NAMALWA (cell line): Measurements from ENCODE around the gene AKAP13.
A peak's percentile ranks its signal among the peaks of the same experiment; 100 is the strongest.

ENCODE experiments used
- DNase-seq: peaks from one replicate; pipeline ENCODE4 v3.0.0-alpha.2; 2015; ENCODE audit warnings: low spot score

The AKAP13 gene

DNA sequence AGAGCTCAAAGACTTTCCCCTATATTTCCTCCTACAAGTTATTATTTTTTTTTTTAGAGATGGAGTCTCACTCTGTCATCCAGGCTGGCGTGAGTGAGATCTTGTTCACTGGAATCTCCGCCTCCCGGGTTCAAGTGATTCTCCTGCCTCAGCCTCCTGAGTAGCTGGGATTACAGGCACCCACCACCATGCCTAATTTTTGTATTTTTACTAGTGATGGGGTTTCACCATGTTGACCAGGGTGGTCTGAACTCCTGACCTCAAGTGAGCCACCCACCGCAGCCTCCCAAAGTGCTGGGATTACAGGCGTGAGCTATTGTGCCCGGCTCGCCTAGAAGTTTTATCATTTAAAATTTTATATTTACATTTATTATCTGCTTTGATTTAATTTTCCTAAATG, 5.9 kb downstream of the AKAP13 start:
- DNase-seq: no peak

DNA sequence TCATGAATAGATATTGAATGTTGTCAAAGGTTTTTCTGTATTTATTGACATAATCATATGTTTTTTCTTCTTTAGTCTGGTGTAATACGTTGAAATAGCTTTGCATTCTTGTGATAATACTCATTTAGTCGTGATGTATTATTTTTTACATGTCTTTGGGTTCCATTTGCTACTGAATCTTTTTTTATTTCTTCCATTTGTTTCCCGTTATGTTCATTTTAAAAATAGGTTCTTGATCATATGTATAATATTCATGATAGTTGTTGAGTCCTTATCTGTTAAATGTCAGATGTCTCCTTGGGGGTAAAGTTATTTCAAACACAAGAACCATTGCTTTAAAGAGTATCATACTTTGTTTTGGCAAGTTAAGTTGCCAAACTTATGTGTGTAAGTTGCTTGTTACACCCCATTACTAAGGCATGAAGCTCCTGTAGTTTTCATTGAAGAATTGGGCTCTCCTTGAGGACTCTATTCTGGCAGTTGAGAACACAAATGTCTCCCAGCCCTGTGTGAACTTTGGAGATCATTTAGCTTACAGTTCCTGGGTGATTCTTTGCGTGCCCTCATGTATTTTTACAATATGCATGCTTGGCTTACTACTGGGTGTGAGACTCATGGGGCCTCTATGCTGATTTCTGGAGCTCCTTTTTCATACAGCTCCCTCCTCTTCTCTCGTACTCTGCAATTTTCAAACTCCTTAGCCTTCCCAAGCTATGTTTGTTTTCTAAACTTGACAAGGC, 8.3 kb downstream of the AKAP13 start:
- peak; percentile 36 for DNase-seq

DNA sequence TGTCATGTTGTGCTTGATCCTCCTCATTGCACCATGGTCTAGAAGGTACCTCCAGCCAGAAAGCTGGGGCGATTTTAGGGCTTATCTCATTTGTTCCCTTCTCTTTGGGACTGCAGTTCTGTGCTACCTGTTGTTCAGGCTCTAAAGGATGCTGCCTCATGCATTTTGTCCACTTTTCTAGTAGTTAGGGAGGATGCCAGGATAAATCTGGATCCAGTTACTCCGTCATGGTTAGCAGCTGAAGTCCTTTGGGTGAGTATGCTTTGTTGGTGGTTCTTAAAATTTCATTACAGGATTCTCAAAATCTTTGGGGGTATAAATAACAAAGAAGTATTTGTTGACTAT, 8.9 kb downstream of the AKAP13 start:
- DNase-seq: no peak

DNA sequence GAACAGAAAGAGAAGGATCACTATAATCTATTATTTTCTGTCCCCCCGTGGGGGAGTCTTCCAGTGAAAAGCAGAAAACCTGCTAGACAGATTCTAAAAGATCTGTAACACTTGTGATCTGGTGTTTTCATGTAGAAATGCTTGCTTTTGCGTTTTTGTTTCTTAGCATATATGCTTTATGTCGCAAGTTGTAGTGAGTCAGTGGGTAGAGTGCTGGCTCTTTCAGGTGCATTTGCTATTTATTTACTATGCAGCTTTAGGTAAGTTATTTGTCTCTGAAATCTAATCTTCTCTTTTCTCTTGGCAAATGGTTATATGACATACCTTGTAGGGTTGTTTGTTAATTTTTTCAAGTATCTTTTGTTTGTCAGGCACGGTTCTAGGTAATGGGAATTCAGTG, 9.4 kb downstream of the AKAP13 start:
- no peak for DNase-seq

DNA sequence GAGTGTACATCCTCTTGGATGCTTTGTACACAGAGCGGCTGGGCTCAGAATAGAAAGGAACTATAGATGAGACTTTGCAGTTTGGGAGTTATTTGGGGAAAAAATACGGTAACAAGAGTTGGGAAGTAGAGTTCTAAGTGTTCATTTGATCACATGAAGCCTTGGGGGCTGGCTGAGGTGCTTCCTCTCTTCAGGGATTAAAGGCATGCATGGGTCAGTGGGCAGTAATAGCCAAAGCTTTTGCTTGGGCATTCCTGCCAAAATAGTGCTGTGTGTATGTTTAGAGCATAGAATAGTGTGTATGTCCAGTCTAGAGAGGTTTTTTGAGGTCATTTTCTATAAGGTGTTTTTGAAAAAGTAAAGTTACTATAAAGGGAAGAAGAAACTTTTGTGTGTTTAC, 12.8 kb downstream of the AKAP13 start:
- DNase-seq: no peak

DNA sequence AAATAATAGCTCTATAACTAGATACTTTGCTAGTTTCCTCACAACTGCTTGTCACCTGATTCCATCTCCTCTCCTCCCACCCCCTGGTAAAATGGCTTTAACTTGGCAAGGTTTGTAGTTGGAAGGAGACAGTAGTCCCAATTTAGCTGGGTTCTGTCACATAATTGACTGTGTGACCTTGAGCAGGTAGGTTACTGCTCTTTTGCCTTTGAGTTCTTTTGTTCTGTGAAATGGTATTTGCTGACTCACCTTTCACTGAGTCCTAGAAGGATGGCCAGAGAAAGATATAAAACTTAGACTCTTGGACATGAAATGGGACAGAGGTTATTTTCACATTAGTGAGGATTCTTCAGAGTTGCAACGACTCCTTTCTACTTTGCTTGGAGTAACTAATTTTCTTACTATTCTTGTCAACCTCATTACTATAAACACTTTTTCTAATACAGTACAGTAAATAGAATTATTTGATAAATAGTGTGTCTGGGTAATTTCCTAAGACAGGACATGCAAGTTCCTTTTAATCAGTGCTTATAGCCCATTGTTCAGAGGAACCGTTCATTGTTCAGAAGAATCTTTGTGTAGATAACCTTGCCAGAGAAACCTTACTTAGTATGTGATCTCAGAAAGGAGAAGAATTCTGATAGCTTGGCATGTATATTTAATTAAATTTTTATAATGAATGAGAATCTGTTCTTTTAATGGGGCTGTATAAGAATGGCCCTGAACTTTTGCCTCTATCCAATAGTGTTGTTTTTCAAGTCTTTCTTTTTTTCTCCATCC, 14.3 kb downstream of the AKAP13 start:
- DNase-seq: no peak

DNA sequence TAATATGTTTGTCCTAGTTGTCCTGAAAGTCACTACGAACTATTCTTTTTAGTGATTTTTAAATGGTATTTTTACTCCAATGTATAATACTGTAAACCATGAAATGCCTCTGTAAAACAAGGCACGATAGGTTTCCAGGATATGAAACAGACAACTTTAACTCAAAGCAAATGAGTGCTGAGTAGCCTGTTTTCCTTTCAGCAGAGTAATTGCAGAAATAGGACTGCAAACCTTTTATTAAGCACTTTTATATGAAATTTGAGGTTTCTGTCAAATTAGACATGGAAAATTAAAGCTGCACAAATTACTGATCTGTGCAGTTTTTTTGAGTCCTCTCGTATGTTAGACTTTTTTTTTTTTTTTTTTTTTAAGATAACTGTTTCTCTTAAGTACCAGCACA, 16.2 kb downstream of the AKAP13 start:
- DNase-seq: no peak

DNA sequence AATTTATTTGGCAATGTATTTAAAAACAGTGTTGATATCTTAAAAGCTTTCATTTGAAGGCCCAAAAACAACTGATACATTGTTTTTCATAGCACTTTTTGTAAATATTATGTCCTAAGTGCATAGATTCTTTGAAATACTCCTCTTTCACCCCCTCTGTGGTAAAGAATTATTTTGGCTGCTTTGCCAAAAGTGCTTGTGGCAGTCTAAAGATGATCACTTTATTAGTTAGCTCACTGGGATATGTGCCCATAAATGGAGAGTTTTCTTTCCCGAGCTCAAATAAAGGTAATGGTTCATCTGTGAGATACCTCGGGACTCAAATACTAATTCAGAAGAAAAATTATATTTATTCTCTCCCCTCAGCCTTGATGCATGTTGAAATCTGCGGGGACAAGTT, 16.7 kb downstream of the AKAP13 start:
- no peak for DNase-seq

DNA sequence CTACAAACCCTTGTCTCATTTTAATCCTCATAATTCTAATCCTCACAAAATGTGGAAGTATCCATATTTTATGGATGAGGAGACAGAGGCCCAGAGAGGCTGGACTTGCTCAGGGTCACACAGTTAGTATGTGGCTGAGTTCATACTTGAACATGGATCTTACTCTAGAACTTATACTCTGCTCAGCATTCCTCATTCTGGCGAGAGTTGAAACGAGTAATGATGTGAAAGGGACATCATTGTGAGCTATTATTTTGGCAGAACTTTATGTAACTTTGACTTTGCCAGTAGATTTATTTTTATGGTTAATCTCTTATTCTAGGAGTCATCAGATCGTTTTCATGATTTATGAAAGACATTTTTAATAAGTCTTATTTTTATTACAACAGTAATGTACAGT, 17.5 kb downstream of the AKAP13 start:
- no peak for DNase-seq

DNA sequence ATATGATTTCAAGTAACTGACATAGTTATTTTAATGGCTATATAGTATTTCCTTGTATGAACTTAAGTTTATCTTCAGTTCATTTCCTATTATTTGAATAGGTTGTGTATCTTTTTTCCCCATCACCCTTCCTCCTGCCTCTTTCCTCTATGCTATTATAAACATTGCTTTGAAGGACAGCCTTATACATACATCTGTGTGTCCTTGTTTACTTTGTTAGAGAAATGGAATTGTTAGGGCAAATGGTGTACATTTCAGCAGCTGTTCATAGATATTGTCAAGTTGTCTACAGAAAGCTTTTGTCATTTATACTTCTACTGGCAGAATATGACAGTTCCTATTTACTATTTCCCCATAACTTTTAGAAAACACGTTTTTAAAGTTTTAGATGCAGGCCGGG, 18.4 kb downstream of the AKAP13 start:
- no peak for DNase-seq

DNA sequence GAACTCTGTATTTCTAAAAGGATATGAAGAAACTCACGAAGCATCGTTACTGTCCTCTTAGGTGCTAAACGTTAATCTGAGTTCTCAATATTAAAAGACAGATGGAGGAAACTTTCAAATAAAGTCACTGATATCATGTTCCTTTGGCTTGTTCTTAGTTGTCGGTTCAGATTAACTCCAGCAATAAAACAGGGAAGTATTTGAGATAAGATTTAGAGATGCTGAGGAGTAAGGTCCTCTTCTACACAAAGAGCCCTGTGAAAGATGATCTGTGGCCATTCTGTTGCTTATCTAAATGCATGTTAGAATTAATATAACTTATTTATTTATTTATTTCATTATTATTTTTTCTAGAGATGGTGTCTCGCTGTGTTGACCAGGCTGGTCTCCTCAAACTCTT, 19.2 kb downstream of the AKAP13 start:
- DNase-seq: no peak

DNA sequence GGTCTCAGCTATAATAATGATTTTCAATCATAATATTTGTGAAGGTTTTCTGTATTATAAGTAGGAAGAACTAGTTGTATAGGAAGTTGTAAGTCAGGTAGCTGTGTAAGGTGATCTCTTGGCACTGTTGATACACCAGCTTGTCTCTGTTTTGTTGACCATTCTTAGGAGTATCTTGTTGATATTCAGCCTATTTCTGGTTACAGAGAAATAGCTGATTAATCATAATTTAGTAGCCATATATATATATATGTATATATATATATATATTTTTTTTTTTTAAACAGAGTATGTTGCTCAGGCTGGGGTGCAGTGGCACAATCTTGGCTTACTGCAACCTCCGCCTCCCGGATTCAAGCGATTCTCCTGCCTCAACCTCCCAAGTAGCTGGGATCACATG, 20.2 kb downstream of the AKAP13 start:
- no peak for DNase-seq

DNA sequence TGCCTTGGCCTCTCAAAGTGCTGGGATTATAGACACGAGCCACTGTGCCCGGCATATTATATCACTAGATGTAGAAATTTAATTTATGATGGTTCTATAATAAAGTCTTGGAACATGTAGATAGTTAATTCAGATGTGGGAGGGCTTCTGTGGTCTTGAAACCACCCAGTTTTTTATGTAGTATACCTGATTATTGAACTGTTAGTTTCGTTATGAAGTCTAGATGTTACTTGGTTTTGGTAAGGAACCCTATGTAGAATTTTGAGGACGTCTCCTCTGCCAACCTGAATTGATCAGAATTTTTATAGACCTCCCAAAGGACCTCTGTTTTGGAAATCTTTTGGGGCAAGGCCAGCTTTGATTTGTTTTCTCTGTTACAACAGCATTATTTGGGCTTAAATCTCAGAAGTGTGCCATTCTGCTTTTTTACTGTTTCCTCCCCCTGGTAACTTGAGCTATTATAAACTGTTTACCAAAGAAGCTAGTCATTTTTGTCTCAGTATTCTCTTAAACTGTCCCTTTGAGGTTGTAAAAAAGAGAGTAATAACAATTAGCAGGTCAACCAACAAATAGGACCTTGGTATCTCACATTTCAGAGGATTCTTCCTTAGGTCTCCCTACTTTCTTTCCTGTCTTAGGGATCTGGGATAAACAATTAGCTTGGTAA, 20.8 kb downstream of the AKAP13 start:
- DNase-seq: peak; percentile 43

DNA sequence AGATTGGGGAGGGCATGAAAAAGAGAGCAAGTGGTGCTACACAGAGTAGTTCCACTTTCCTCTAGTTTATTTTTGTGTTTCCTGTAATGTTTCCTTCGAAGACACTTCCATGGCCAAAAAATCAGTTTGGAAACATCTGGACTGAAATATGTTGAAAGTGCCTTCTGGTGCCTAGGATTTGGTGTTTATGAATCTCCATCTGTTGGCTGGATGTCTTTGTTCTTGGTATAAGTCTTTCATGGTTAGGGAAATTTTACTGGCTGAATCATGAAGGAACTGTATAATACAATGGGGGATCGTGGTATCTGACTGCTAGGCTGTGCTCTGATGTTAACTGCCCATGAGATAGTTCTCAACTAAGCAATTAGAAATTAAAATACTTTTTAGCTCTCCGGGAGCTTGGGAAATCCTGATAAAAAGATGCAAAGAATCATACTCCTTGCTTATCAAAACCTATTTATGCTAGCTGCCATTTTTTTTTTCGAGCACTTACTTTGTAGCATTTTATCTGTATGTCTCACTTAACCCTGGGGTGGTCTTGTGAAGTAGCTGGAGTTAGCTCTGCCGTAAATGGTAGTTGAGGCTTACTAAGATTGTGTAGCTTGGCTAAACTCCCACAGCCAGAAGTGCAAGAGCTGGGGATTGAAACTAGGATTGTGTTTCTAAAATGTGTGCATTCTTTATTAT, 21.9 kb downstream of the AKAP13 start:
- DNase-seq: peak; percentile 40

DNA sequence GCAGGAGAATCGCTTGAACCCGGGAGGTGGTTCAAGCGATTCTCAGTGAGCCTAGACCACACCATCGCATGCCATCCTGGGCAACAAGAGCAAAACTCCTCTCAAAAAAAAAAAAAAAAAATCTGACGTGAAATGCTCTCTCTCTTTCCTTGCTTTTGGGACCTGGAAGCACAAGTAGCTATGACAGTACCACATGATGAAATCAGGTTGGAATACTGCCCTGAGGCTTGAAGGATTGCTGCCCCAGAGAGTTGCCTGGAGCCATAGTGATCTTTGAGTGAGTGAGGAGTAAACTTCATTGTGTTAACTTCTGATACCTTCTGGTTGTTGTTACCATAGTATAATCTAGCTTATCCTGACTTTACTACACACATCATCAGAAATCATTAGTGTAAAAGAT, 23.3 kb downstream of the AKAP13 start:
- no peak for DNase-seq

DNA sequence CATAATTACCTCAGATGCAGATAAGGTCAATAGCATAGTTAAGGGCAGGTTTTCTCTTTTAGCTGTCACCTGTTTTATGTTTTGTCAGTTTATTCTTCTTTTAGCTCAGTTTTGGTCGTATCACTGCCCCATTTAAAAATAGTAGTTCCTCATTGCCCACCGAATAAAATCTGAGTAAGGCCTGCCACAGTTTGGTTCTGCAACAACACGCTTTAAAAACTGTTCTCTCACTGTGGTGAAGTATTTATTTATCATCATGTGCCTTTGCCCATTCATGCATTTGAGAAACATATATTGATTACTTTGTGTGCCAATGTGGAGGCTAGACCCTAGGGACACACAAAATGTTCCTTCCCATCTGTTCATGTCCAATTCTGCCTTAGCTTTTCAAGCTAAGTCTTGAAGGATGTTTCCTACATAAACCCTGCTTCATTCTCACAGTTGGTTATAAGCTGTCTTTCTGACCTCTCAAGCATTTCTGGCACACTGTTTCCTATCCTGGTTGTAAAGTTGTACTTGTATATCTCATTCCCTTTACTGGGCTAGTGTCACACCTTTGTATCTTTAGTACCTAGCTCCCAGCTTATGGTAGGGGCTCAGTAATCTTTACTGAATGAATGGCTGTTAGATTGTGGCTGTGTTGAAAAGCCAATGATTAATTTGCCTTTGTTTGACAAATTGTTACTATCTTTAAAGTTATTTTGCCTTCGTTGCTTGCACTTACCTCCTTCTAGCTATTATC, 23.9 kb downstream of the AKAP13 start:
- DNase-seq: peak; percentile 87

DNA sequence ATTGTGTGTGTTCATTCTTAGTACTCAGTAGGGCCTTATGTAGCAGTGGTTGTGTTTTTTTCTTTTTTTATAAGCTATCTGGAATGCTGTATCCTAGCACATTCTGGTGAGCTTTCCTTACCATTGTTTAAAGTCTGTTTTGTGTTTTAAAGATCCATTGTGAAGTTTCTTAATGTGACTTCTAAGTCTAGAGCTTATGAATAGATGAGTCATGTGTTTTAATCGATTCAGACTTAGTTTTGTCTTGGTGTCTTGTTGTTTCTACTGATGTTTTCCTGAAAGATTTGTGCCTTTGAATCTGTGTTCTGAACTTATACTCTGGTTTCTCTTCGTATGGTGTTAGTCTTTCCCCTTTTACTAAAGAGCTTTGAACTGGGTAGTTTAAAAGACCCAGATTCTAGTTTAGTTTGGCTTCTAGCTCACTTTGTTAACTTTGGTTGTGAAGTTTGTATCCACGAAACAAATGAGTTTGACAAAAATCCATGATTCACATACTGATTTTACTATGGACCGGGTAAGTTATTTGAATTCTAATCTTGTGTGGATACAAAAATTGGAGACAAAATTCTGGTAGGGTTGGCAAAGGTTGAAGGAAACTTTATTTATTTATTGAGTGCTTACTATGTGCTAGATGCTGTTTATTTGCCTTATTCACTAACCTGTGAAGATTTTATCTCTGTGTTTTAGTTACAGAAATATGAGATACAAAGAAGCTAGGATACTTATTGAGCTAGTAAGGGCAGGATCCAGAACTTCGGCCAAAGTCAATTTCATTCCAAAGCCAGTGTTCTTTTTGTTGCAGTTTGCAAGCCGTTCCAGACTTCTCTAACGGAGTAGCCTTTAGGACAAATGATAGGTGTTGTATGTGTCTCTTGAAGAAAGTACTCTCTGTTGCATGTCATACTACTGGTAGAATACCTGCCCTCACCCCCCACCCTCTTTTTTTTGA, 24.8 kb downstream of the AKAP13 start:
- peak; percentile 30 for DNase-seq

DNA sequence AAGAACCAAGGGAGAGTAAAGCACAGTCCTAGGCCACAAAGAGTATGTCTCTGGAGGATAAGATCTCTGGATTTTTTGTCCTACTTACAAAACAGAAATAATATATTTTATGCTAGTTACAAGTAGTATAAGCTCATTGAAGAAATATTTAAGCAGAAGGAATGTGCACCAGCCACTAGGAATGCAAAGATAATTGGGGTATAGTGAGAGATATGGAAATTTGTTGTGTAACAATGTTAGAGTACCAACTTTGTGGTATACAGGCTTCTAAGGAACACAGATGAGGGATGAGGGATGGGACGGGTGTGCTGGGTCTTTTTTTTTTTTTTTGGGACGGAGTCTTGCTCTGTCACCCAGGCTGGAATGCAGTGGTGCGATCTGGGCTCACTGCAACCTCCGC, 26.5 kb downstream of the AKAP13 start:
- no peak for DNase-seq

DNA sequence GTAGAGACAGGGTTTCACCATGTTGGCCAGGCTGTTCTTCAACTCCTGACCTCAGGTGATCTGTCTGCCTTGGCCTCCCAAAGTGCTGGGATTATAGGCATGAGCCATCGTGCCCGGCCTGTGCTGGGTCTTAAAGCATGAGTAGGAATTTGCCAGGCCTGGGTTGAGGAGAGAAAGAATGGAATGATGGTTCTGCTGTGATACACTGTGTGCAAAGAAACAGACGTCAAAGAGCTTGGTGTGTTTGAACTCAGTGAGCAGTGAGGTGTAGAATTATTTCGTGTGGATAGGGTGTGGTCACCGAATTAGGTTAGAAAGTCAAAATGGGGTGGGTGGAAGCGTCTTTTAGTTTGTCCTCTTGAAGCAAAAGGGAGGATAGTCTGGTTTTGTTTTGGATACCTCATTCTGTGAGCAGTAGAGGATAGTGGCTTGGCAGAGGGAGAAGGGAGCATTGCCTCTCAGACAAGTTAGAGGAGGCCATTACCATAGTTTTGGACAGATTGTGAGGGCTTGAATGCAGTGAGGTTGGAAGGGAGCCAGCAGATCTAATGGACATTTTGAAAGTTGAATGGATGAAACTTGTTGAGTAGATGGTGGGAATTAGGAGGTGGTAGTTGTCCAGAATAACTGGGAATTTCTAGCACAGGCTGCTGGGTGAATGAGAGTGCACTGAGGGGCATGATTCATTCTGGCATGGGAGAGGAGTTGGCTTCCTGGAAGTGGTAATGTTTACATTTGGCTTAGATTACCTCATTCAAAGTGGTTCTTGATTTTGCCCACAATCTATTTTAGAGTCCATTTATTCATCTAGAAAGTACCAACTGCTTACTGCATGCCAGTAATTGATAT, 27.2 kb downstream of the AKAP13 start:
- DNase-seq: peak; percentile 49

DNA sequence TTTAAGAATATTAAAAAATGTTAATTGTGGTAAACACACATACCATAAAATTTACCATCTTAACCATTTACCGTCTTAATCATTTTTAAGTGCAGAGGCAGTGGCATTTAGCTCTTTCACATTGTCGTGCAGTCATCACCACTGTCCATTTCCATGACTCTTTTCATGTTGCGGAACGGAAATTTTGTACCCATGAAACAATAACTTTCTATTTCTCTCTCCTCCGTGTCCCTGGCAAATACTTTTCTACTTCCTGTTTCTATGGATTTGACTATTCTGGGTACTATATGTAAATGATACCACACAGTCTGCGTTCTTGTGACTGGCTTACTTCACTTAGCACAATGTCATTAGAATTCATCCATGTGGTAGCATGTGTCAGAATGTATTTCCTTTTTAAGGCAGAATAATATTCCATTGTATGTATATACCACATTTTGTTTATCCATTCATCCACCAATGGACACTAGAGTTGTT, 27.9 kb downstream of the AKAP13 start:
- peak; percentile 83 for DNase-seq
